HepG2 (cell line): Measurements from ENCODE around the gene DDAH2. TPM values are rescaled to one million over a fixed set of nuclear protein-coding genes. Genes with fewer than 3 reads are reported as not detected.

ENCODE experiments used
- AFF4 ChIP-seq: sonication (generic); formaldehyde crosslinking; IDR thresholded peaks from 2 replicates; pipeline ENCODE4 v1.4.0; 2020; ENCODE audit warnings: missing genetic modification reagents
- ARID2 ChIP-seq: sonication (generic); formaldehyde crosslinking; IDR thresholded peaks from 2 replicates; pipeline ENCODE4 v1.8.1; 2022; ENCODE audit warnings: mild to moderate bottlenecking, missing genetic modification reagents, borderline replicate concordance
- GZF1 ChIP-seq: sonication (generic); formaldehyde crosslinking; IDR thresholded peaks from 2 replicates; pipeline ENCODE4 v1.5.1; 2020; ENCODE audit warnings: mild to moderate bottlenecking, missing genetic modification reagents
- MTF1 ChIP-seq: sonication (generic); formaldehyde crosslinking; IDR thresholded peaks from 2 replicates; pipeline ENCODE4 v1.5.0; 2020; ENCODE audit warnings: missing genetic modification reagents
- PAWR ChIP-seq: sonication (generic); formaldehyde crosslinking; IDR thresholded peaks from 2 replicates; pipeline ENCODE4 v1.4.0; 2020; ENCODE audit warnings: missing genetic modification reagents, mild to moderate bottlenecking, borderline replicate concordance
- PCBP1 ChIP-seq: fragments of 200-400 bp; formaldehyde crosslinking; IDR thresholded peaks from 2 replicates; pipeline ENCODE4 v1.6.1; 2017; ENCODE audit warnings: mild to moderate bottlenecking, low read depth, low read length, borderline replicate concordance
- PRDM10 ChIP-seq: sonication (generic); formaldehyde crosslinking; IDR thresholded peaks from 2 replicates; pipeline ENCODE4 v1.4.0; 2020; ENCODE audit warnings: low read depth, missing genetic modification reagents
- RBAK ChIP-seq: sonication (generic); formaldehyde crosslinking; IDR thresholded peaks from 2 replicates; pipeline ENCODE4 v1.5.1; 2020; ENCODE audit warnings: mild to moderate bottlenecking, missing genetic modification reagents
- REST ChIP-seq, 2 experiments: IDR thresholded peaks; 2 replicates each; pipeline ENCODE4 v1.6.1; 2011 to 2012; ENCODE audit warnings: low read length in 2 of 2, borderline replicate concordance in 1 of 2, low read depth in 1 of 2, mild to moderate bottlenecking in 1 of 2, moderate library complexity in 1 of 2
- TOE1 ChIP-seq: sonication (generic); formaldehyde crosslinking; IDR thresholded peaks from 2 replicates; pipeline ENCODE4 v1.4.0; 2020; ENCODE audit warnings: mild to moderate bottlenecking, missing genetic modification reagents
- ZNF136 ChIP-seq: sonication (generic); formaldehyde crosslinking; IDR thresholded peaks from 2 replicates; pipeline ENCODE4 v1.8.1; 2022; ENCODE audit warnings: low read depth, mild to moderate bottlenecking, moderate library complexity, missing genetic modification reagents
- ZNF225 ChIP-seq: sonication (generic); formaldehyde crosslinking; IDR thresholded peaks from 2 replicates; pipeline ENCODE4 v1.4.0; 2020; ENCODE audit warnings: mild to moderate bottlenecking, missing genetic modification reagents
- ZNF230 ChIP-seq: sonication (generic); formaldehyde crosslinking; IDR thresholded peaks from 2 replicates; pipeline ENCODE4 v1.4.0; 2020; ENCODE audit warnings: mild to moderate bottlenecking, missing genetic modification reagents
- polyA plus RNA-seq, 8 experiments: library from polyadenylated mRNA; depleted of rRNA in 3 of 8; stranded (reverse) in 7 of 8; unstranded in 1 of 8; fragments of >200 nt; fragmentation: Illumina TruSeq in 4 of 8; extraction: Trizol in 4 of 8; gene quantifications; 2 replicates each; pipeline versions ENCODE4 v1.2.1 to v1.2.3, GENCODE V29; 2011 to 2016; ENCODE audit warnings: low read depth in 4 of 8, missing spikeins in 1 of 8, mixed read lengths in 1 of 8; ENCODE audit not compliant: insufficient read depth in 1 of 8
- total RNA-seq, 5 experiments: library from RNA; depleted of rRNA; stranded (reverse); fragments of >200 nt; fragmentation: Illumina TruSeq; extraction: Trizol; gene quantifications; 2 replicates each; pipeline ENCODE4 v1.2.3, GENCODE V29; 2016; ENCODE audit warnings: low read depth in 1 of 5

Gene DDAH2
- total and polyA plus RNA-seq, 2 of the 13 experiments (the other 11 are each of a cell fraction or from before 2014, with no cell fraction given): 16.4 to 21.1 TPM

- TF ChIP-seq REST (IDR thresholded peaks at IDR 0.05; ENCODE audit: borderline replicate concordance in 1 of 2, low read depth in 1 of 2, low read length in 2 of 2) (no peak), PAWR (CRISPR knock-in tag) (no peak), MTF1 (CRISPR knock-in tag) (no peak), ARID2 (CRISPR knock-in tag) (no peak), ZNF230 (CRISPR knock-in tag) (no peak; the same call in 1 of the 2 replicates), PCBP1 (no peak), ZNF136 (CRISPR knock-in tag) (no peak), RBAK (CRISPR knock-in tag) (no peak), GZF1 (CRISPR knock-in tag) (no peak), ZNF225 (no peak), TOE1 (CRISPR knock-in tag) (no peak), PRDM10 (CRISPR knock-in tag) (0 out of 2 replicates have a peak, but pooled peaks have one; percentile 31), AFF4 (no peak)
These were observed 48.6 kb downstream of the DDAH2 start, which contains the start of gene LY6G5C (continued) for GRCh38 chr6:31680226-31681134.
